ENCODE measurements around the gene IPO4.

IPO4 gene

GRCh38 chr14:24183014-24183481 is 5.6 kb downstream of the IPO4 start:
- H3K4me3 ChIP-seq (replicated peaks; ENCODE audit: low read depth, low read length), result no peak overlapping the region
- no peak for TF ChIP-seq CTCF (IDR thresholded peaks at IDR 0.05; ENCODE audit: low read depth, low read length, missing control alignments)
- DNase-seq (ENCODE audit: extremely low read depth, low read depth), result no peak

- no peak overlapping the region for H3K4me3 ChIP-seq (replicated peaks; ENCODE audit: low read depth, low read length)
- no peak for DNase-seq (ENCODE audit: extremely low read depth, low read depth)
- no peak for TF ChIP-seq CTCF (IDR thresholded peaks at IDR 0.05; ENCODE audit: low read depth, low read length, missing control alignments)
Observed at GRCh38 chr14:24182110-24182882, 6.3 kb downstream of the IPO4 start.

- no peak overlapping the region for H3K4me3 ChIP-seq (replicated peaks; ENCODE audit: low read depth, low read length)
- DNase-seq (ENCODE audit: extremely low read depth, low read depth), result no peak
- TF ChIP-seq CTCF (IDR thresholded peaks at IDR 0.05; ENCODE audit: low read depth, low read length, missing control alignments), result no peak
Observed at GRCh38 chr14:24181371-24182077, 7.1 kb downstream of the IPO4 start.

- TF ChIP-seq CTCF (IDR thresholded peaks at IDR 0.05; ENCODE audit: low read depth, low read length, missing control alignments), result no peak
- DNase-seq (ENCODE audit: extremely low read depth, low read depth), result peak; percentile 42
- no peak overlapping the region for H3K4me3 ChIP-seq (replicated peaks; ENCODE audit: low read depth, low read length)
Observed at GRCh38 chr14:24179961-24180796, 8.4 kb downstream of the IPO4 start.

- DNase-seq (ENCODE audit: extremely low read depth, low read depth), result no peak
- no peak for TF ChIP-seq CTCF (IDR thresholded peaks at IDR 0.05; ENCODE audit: low read depth, low read length, missing control alignments)
- H3K4me3 ChIP-seq (replicated peaks; ENCODE audit: low read depth, low read length), result no peak overlapping the region
Observed at GRCh38 chr14:24179294-24179960, 9.2 kb downstream of the IPO4 start.
